ENCODE data around the gene UBLCP1.
A peak's percentile ranks its signal among the peaks of the same experiment; 100 is the strongest.
"Not testable (repeated sequence)": the region's sequence is repeated elsewhere in the genome, so short reads cannot be mapped to it uniquely, and the experiment has no call there.

The UBLCP1 gene, protein sequence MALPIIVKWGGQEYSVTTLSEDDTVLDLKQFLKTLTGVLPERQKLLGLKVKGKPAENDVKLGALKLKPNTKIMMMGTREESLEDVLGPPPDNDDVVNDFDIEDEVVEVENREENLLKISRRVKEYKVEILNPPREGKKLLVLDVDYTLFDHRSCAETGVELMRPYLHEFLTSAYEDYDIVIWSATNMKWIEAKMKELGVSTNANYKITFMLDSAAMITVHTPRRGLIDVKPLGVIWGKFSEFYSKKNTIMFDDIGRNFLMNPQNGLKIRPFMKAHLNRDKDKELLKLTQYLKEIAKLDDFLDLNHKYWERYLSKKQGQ

DNA sequence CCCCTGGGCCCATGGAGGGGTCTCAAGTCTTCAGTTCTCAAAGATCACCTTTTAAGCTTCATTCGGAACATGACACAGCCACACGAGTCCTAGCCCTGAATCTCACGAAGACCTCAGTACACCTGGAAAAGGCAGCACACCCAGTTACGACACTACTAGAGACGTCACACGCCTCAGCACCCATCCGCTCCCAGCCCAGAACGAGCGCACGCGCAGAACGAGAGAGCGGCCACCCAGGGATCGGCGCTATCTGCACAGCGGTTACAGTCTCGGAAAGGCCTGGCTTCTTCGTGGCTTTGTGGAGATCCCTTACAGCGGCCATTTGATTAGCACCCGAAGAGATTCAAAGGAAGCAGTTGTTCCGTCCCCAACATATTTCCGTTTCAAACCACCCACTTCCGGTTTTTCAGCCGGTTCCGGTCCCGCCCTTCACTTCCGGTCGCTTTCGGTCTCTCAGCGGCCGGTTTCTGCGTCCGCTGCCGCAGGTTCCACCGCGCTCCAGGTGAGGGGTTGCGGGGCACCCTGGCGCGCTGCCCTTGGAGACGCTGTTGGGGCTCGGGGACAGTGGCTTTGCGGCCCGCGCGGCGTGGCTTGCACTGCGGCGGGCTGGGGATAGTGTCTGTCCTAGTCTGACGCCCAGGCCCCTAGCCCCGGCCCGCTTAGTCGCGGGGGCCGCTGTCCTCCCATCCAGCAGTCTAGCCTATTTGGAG, at the start of gene UBLCP1:
Gene UBLCP1 (plus strand): TSS at position 432 of the 710 bp plus-strand sequence. CDS start 5,626 bp downstream, outside the sequence.
- peak; percentile 86 for DNase-seq (ENCODE audit: low spot score)

DNA sequence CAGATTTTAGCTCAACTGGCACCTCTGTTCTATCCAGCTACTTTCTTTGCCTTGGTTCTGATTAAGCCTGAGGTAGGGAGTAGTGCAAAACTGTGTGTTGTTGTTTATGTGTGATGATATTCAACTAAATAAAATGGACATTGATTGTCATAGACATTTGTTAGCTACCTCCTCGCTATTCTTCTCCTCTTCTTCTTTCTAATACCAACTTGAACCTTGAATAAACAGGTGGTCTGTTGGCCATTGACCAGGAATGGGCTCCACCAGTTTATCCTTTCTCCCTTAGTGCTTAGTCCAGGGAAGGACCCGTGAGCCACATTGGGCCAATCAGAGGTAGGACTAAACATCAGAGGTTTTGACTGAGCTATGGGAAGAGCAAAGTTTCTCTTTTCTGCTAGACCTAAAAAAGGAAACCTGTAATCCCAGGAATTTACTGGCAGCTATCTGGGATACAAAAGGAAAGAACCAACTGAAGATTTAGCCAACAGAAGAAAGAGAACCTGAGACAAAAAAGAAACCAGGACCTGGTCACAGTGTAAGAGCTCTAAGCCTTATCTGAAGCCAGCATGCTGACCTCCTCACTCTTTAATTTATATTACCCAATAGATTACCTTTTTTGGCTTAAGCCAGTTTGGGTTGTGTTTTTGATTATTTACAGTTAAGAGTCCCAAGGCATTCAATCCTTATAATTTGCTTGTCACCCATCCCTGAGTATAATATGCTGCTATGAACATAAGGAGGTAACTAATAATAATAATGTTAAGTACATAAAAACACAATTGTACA, 48.4 kb upstream of the UBLCP1 start:
- no peak for DNase-seq (ENCODE audit: low spot score)

- no peak for DNase-seq (ENCODE audit: low spot score)
Measured at GRCh38 chr5:159215886-159216285, 47.2 kb upstream of the UBLCP1 start.

DNA sequence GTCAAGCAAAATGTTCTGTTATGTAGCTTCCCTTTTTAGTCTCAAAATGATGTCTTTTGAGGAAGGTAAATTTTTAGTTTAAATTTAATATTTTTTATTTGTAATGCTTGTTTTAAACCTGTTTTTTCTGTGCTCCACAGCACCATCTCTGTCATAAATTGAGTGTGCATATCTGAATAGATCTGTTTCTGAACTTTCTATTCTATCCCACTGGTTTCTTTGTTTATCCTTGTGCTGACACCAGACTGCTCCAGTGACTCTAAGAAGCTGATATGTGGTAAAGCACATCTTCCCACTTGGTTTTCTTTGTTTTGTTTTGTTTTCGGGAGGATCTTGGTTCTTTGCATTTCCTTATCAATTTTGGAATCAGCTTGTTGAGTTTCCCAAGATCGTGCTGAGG, 46.6 kb upstream of the UBLCP1 start:
- no peak for DNase-seq (ENCODE audit: low spot score)

- DNase-seq (ENCODE audit: low spot score): no peak
Measured at GRCh38 chr5:159217236-159217635, 45.9 kb upstream of the UBLCP1 start.

DNA sequence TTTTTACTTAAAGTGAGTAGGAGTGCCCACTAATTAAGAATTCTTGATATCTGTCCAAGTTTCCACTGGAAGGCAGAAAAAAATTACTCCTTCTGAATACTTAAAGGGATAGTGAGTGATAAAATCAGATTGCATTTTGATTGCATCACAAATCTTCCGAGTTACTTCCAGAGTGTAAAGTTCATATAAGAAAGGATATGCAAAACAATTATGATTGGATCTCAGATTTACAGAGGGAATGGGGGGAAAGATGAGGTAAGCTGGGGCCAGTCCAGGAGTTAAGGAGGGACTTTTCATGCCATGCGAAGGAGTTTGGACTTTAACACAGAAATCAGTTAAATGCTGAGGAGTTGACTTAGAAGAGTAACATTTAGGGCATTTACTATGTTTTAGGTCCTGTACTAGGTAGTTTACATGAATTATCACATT, 44.5 kb upstream of the UBLCP1 start:
- no peak for DNase-seq (ENCODE audit: low spot score)

DNA sequence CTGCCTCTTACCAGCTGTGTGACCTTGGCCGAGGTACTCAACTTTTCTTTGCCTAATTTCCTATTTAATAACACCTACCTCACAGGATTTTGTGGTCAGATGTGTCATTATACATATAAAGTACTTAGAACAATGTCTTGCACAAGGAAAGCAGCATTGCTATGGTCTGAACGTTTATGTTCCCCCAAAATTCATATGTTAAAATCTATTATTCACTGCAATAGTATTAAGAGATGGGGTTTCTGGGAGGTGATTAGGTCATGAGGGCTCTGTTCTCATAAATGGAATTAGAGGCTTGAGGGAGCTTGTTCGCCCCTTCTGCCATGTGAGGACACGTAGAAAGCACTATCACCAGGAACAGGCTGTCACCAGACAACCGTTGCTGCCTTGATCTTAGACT, 42.9 kb upstream of the UBLCP1 start:
- no peak for DNase-seq (ENCODE audit: low spot score)

GRCh38 chr5:159223469-159223868, 39.6 kb upstream of the UBLCP1 start:
- no peak for DNase-seq (ENCODE audit: low spot score)

DNA sequence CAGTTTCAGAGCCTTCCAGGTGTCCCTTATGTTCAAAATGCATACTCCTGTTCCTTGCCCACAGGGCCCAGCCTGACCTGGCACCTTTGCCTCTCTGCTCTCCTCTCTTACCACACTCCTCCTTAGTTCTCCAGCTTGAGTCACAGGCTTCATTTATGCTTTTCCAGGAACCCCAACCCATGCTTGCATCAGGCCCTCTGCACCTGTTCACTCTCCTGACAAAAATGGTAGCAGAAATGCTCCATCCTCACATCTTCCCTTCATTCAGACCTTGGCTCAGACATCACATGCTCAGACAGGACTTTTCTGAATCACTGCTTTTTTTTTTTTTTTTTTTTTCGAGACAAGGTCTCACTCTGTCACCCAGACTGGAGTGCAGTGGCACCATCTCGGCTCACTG, 38.6 kb upstream of the UBLCP1 start:
- DNase-seq (ENCODE audit: low spot score): no peak

DNA sequence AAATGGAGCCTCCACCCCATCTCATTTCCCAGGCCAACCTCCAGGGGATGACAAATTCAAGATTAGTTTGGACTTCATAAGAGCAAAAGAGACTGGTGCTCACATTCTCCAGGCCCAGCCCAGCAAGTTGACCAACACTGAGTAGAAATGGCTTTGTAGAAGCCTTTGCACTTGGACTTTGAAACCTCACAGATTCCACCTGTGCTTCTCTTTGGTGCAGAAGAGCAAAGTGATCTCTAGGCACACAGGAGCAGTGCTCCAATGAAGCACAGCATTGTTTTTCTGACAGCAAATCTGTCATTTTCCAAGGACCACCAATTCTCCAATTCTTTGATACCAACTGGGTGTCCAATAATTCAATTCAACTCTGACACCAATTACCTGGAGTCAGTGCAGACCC, 36.6 kb upstream of the UBLCP1 start:
- DNase-seq (ENCODE audit: low spot score): no peak

DNA sequence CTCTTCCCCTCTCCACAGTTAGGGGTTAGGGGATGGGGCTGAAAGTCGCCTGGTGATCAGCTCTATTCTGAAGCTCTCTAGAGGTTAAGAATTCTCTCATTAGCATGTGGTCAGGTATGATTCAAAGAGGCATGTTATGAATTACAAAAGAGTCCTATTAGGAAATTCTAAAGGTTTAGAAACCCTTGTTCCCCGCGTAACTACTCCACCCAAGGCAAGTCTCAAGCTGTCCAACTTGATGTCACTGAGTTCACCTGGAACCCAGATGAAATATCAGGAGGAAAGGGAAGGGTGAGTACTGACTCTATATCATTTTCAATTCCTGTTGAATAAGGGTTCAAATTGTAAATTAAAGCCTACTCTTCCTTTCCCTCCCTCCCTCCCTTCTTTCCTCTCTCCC, 35.6 kb upstream of the UBLCP1 start:
- no peak for DNase-seq (ENCODE audit: low spot score)

- DNase-seq (ENCODE audit: low spot score): not testable (repeated sequence)
Measured at GRCh38 chr5:159228097-159228496, 35.0 kb upstream of the UBLCP1 start.

DNA sequence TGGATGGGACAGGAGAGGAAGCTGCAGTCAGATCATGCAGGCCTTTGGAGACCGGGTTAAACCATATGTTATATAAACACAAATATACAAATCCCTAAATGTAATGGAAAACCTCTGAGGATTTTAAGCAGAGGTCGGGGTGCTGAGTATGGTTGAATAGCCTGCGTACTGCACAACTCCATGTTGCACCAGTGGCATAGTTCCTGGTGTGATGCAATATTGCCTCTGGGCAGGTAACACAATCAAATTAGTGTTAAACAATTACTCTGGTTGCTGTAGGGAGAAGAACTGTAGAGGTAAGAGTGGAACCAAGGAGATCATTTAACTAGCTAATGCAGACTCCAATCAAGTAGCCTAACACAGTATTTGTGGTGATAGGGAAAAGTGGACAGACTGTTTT, 32.4 kb upstream of the UBLCP1 start:
- DNase-seq (ENCODE audit: low spot score): no peak

DNA sequence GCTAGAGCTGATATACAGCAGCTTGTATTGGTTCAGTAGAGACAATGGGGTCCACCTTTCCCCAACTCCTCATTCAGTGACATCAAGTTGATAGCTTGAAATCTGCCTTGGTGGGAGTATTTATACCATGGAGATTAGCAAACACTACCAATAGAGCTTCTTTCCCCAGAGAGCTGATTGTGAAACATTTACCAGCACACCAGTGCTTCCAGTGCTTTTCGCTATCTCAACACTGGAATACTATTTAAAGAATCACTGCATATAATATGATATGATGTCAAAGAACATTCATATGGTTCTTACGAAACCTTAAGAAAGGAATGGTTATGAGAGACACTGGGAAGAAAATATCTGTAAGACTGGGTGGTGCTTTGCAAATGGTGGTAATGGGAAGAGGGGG, 31.9 kb upstream of the UBLCP1 start:
- DNase-seq (ENCODE audit: low spot score): no peak

DNA sequence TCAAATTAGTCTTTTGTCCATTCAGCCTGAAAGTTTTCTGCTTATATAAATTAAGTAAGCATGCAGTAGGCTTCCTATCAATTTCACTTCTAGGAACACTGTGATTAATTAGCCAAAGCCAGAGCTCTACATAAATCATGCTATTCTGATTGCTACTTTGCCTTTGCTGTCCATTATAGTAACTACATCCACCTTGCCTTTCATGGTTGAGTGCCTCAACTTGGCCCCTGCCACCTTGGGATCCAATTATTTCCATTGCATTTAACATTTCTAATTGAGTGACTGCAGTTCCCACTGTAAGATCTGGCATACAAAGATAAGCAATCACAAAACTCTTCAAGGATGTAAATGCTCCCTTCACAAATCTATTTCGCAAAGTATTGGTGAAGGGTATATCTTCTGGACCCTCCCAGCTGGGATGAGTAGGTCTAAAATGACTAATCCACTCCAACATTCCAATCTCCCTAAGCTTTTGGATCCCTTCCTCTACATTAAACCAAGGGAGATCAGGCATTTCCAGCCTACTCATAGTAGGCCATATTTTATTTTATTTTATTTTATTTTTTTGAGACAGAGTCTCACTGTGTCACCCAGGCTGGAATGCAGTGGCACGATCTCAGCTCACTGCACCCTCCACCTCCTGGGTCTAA, 27.1 kb upstream of the UBLCP1 start:
- not testable (repeated sequence) for DNase-seq (ENCODE audit: low spot score)

DNA sequence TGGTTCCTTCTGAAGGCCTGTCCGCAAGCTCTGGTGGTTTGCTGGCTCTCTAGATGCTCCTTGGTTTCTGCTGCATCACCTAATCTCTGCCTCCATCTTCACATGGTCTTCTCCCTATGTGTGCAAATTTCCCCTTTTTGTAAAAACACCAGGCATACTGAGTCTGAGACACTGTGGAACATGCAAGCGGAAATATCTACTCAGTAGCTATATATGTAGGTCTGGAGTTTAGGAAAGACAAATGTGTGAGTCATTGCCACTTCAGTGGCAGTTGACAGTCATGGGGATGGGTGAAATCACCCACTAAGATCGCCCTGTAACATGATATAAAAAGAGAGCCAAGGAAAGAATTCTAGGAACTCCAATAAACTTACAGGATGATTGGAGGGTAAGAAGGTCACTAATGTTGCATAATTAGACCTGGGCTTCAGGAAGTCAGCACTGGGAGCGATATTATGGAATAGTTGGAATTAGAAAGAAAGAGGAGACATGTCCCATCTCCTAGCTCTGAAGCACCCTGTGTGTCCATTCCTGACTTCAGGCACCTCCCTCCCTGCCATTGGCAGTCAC, 22.7 kb upstream of the UBLCP1 start:
- no peak for DNase-seq (ENCODE audit: low spot score)

GRCh38 chr5:159241946-159242552, 21.0 kb upstream of the UBLCP1 start:
- no peak for DNase-seq (ENCODE audit: low spot score)

DNA sequence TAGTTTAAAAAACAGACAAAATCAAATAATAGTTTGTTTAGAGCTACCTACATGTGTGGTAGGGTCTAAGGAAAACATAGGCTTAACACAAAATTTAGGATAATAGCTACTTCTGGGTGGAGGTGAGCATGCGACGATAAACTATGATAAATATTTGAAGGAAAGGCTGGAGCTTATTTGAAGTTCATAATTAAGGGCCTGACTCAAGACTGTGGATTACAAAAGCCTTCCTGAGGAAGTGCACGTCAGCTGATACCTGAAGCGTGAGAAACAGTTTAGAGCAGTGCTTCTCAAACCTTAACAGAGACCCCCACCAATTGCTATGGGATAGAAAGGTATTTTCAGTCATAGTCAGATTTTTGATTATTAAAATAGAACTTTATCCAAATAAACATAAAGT, 20.4 kb upstream of the UBLCP1 start:
- DNase-seq (ENCODE audit: low spot score): no peak

- no peak for DNase-seq (ENCODE audit: low spot score)
Measured at GRCh38 chr5:159243385-159243784, 19.7 kb upstream of the UBLCP1 start.

DNA sequence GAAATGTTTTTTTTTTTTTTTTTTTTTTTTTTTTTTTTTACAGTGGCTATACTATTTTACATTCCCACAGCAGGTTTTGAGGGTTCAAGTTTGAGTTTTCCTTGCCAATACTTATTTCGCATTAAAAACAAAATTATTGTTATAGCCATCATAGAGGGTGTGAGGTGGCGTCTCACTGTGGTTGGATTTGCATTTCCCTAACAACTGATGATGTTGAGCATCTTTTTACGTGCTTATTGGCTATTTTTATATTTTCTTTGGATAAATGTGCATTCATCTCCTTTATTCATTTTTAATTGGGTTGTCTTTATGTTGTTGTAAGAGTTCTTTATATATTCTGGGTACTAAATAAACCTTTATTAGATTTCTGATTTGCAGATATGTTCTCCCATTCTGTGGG, 18.9 kb upstream of the UBLCP1 start:
- DNase-seq (ENCODE audit: low spot score): no peak

- DNase-seq (ENCODE audit: low spot score): no peak
Measured at GRCh38 chr5:159244890-159245289, 18.2 kb upstream of the UBLCP1 start.

- DNase-seq (ENCODE audit: low spot score): no peak
Measured at GRCh38 chr5:159249158-159249557, 13.9 kb upstream of the UBLCP1 start.
